ENCODE data around the gene NPPC.

NPPC gene

GRCh38 chr2:231935207-231935524 lies 9.0 kb upstream of the NPPC start:
- DNase-seq (ENCODE audit: low read depth in 2 of 2): no peak

DNA sequence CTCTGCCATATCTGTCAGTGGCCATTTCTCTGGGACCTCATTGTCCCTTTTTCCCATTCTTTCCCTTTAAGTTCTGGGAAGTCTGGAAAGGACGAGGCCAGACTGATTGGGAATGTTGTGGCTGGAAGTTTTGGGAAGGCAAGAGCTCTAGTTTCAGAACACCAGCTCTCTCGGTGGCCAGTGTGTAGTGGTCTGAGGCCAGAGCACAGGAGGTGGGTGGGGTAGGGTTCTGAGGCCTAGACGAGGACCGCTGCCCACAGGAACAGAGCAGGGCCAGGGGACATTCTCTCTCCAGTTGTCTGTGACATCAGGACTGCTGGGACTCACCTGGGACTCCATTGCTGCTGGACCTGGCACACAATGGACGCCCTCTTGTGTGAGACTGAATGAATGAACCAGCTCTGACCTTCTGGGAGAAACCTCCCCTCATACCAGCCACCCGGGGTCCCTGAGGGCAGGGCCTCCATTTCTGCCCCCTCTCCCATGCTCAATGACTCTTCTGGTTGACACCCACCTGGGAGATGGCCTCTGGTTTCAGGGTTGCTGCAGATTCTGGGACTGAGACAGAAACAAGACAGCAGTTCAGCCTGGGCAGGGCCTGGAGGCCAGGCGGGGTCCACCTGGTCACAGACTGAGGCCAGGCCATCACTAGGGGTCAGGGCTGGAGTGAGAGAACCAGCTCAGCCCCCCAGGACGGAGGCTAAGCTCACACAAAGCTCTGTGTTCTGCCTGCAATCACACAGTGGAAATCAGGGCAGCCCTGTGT lies 8.4 kb upstream of the NPPC start:
- no peak for DNase-seq (ENCODE audit: low read depth in 2 of 2)

DNA sequence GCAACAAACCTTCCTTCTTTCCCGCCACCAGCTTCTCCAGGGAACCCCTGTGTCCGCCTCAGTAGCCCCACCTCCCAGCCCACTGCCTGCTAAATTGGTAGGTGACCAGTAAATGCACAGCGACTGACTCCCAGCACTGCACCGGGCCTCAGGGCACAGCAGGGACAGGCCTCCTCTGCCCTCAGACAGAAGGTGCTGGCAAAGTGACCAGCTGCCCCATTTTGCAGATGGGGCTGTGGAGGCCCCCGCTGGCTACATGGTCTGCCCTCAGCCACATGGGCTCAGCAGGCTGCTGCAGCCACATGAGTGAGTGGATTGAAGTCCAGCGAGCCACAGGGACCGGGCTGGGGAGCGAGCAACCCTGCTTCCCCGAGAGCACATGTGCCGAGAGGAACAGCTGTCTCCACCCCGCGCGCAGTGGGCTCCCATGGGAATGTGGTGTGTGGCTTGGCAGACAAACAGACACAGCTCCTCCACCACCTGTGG lies 7.8 kb upstream of the NPPC start:
- no peak for DNase-seq (ENCODE audit: low read depth in 2 of 2)

- no peak for DNase-seq (ENCODE audit: low read depth in 2 of 2)
Measured at GRCh38 chr2:231932985-231933915, 7.1 kb upstream of the NPPC start.

DNA sequence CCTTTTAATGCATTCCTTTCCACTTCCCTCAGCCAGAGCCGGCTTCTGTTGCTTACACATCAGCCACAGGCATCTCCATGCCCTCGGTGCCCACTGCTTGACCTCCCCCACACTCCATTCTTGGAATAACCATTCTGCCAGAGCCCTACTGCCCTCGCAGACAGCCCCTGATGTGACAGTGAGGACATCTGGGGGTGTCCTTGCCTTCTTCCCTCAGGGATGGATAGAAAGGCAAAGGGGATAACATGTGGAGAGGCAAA lies 6.4 kb upstream of the NPPC start:
- DNase-seq (ENCODE audit: low read depth in 2 of 2): no peak

DNA sequence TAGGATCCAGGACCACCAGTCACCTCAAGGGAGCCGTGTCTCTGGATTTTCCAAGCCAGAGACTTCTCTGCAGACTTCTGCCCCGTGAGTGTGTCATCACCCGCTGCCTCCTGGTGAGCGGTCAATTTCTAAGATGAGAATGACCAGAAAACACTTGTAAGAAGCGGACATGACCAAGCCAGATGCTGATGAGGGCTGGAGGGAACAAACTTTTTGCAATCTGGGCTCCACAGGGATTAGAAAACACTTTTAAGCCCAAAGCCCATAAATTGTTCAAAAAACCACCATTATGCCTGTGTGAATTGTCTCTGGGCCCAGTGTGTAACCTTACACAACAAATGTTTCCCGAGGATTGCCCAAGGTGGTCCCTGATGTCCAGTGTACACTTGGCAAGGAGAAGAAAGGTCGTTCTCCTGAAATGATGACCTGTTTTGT lies 5.3 kb upstream of the NPPC start:
- DNase-seq (ENCODE audit: low read depth in 2 of 2): no peak

DNA sequence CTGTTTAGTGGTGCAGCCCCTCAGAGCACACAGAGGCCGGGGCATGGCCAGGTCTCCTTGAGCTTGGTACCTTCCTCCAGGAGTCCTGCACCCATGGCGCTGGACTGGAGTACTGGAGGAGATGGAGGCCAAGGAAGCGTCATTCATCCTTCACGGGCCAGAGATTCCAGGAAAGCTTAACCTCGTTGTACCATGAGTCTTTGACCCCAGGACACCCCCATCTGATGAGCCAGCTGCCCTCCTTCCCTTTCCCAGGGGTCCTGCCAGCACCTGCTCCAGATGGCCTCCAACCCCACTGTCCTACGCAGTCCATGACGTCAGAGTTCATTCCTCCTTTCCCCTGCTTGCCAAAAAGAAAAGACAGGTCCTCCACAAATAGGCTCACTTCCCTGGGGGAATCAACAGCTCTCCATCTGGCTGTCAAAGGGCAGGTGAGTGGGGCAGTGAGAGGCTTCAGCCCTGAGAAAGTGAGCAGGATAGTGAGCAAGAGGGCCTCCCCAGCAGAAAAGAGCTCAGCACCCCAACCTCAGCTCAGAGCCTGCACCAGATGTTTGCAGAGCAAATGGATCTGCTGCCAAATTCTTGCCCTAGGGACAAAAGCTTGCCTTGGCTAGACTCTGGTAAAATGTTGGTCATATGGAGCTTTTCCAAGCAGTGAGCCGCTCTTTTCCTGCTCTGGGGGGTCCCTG lies 4.5 kb upstream of the NPPC start:
- DNase-seq (ENCODE audit: low read depth in 2 of 2): no peak

- no peak for DNase-seq (ENCODE audit: low read depth in 2 of 2)
Measured at GRCh38 chr2:231929961-231930592, 3.9 kb upstream of the NPPC start.

- DNase-seq (ENCODE audit: low read depth in 2 of 2): no peak
Measured at GRCh38 chr2:231928901-231929725, 2.9 kb upstream of the NPPC start.

GRCh38 chr2:231928481-231928880 lies 2.3 kb upstream of the NPPC start:
- DNase-seq (ENCODE audit: low read depth in 2 of 2): no peak

DNA sequence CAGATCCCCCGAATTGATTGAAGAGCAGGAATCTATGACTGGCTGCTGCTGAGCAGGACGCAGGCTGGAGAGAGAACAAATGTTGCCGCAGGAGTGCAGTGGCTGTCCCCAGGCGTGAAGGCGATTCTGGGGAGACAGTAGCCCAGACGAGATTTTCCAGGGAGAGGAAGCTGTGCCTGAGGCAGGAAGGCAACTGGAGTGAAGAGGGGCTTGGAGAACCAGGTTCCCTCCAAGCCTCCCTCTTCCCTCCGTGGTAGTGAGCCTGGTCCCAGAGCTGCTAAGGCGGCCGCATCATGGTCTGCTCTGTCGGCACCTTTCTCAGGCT lies 1.3 kb upstream of the NPPC start:
- no peak for DNase-seq (ENCODE audit: low read depth in 2 of 2)

GRCh38 chr2:231926761-231927565 lies 767 bp upstream of the NPPC start:
- no peak for DNase-seq (ENCODE audit: low read depth in 2 of 2)

DNA sequence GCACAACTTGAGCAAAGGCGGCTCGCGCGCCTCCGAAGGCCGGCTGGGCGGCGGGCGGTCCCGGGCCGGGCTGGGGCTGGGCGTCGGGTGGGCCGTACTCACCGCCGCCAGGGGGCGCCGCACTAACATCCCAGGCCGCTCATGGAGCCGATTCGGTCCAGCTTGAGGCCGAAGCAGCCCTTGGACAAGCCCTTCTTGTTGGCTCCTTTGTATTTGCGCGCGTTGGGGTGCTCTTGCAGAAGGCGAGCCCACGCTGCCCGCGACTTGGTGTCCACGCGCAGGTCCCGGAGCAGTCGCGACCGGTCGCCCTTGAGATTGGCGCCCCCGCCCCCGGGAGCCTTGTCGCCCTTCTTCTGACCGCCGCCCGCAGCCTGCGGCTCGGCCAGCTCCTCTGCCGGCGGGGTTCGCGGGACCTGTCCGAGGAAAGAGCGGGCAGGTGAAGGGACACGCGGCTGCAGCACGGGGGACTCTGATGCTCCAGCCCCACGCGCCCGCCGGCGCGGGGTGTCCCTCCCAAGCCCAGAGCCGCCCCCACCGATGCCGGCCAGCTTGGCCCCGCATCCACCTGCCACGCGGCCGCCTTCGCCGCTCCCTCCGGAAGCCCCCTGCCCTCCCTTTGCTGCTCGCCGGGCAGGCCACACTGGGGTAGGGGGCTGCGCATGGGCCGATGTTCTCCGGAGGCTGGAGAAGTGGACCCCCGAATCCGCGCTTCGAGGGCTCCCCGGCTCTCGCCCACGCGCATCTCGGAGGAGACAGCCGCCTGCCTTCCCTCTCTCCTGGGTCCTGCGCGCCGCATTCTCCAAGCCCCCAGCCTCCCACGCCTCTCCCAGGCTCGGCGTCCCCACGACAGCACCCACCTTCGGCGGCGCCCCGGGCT lies 655 bp downstream of the NPPC start:
- DNase-seq (ENCODE audit: low read depth in 2 of 2): peak; percentile 20 to 23

GRCh38 chr2:231924889-231925275 lies 1.3 kb downstream of the NPPC start:
- DNase-seq (ENCODE audit: low read depth in 2 of 2): no peak

GRCh38 chr2:231923951-231924888 lies 2.0 kb downstream of the NPPC start:
- no peak for DNase-seq (ENCODE audit: low read depth in 2 of 2)

GRCh38 chr2:231923010-231923344 lies 3.2 kb downstream of the NPPC start:
- DNase-seq (ENCODE audit: low read depth in 2 of 2): no peak

DNA sequence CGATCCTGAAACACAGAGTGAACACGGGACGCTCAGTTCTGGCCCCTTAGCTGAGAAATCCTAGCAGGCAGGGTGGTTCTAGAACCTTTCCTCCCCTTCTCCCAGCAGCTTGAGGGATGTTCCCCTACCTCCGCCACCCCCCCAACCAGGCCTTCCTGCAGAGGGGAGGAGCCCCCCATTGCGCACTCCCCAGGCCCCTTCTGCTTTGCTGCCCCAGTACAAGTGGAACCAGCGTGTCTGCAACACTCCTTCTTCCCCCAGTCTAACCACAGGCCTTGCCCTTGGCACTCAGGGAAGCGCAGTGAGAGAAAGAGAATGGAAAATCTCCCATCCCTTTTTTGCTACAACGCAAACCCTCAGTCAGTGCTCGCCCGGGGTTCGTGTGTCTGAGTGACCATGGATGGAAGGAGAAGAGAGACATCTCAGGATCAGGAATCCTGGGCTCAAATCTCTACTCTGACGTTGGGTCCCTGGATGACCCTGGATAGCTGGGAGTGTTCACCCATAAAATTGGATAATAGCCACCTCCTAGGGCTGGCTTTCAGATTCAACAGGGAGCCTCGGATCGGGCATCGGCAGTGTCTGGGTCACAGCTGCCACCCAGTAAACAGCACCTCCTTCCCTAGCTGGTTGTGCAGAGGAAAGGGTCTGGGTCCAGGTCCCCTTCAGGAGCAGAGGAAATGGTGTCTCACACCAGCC lies 3.7 kb downstream of the NPPC start:
- DNase-seq (ENCODE audit: low read depth in 2 of 2): no peak

DNA sequence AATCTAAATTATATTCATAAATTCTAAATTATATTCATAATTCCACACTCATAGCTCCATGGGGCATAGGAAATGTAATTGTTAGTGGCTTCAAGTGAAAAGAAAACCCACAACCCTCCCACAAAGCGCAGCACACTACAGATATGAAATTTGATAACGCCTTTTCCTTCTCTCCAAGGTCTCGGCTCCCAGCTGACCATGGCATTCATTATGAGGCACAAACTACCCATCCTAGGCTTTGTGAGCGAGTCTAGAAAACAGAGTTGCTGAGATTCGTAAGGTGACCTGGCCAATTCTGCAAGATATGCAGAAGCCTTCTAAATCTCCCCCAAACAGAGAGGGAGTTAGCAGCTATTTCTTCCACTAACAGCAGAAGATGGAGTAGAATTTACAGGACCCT lies 5.4 kb downstream of the NPPC start:
- no peak for DNase-seq (ENCODE audit: low read depth in 2 of 2)

Data from fibroblast of skin of left biceps (primary cell).